ENCODE results near the gene KRT10.
A peak's percentile ranks its signal among the peaks of the same experiment; 100 is the strongest.

The KRT10 gene

GRCh38 chr17:40800381-40800780 lies 22.0 kb downstream of the KRT10 start:
- no peak for DNase-seq

DNA sequence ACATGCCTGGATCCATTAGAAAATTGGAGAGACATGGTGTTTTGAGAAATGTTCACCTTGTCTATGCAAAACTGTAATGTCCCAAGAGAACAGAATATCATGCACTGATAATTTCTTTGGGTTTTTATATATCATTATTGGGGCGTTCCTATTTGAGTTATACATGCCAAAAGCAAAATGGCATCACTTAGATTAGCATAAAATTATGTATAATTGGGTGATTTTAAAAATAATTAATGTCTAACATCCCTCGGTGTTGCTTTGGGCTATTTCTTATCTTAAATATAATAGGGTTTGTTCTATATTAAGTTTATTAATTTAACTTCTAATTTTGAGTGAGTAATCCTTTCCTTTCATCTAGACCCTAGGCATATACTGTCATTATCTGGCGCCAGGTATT lies 22.6 kb downstream of the KRT10 start, which contains the start of gene KRT28:
TSS of gene KRT28 (minus strand) at position 101 of the 400 bp plus-strand sequence. CDS start at position 35, 66 bp downstream.
- DNase-seq = no peak

DNA sequence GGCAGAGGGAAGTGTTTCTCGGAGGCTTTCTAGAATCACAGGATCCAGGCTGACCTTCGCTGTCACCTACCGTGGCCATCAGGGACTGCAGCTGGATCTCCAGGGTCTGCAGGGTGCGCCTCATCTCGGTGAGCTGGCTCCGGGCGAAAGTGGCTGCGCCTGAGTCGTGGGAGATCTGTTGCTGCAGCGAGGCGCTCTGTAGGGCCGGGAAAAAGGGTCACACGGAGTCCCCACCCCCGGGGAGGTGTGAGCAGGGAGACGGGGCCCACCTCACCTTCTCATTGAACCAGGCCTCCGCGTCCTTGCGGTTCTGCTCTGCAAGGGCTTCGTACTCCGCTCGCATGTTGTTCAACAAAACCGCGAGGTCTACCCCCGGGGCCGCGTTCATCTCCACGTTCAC lies 25.6 kb downstream of the KRT10 start:
- no peak for DNase-seq

GRCh38 chr17:40795019-40795667 lies 27.3 kb downstream of the KRT10 start:
- no peak for DNase-seq

GRCh38 chr17:40794466-40794865 lies 27.9 kb downstream of the KRT10 start:
- DNase-seq = no peak

GRCh38 chr17:40793832-40794231 lies 28.6 kb downstream of the KRT10 start:
- no peak for DNase-seq

DNA sequence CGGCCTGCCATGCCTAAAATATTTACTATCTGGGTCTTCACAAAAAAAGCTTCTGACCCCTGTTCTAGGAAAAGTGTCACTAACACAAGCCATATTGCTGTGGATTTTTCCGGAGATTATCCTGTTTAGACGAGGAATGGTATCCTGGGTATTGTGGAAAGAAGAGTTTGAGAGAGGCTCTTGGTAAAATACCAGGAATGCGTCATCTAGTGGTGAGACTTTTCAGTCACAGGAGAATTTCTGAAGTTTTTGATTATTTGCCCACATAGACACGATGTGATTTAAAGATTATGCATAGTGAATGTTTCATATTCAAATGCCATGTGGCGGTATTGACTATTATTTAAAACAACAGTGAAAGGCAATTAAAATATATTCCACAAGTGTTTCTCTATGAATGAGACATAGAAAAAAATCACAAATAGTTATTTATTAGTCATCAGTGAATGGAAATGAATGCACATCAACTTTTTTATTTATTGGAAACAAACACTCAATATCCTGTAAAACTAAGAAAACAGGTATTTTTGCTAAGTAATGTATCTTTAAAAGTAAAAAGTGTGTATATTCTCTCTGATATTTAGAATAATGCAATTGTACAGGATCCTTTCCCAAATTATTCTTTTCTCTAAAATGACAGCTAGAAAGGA lies 30.5 kb downstream of the KRT10 start:
- DNase-seq = peak; percentile 39

- no peak for DNase-seq
Measured at GRCh38 chr17:40791111-40791510, 31.3 kb downstream of the KRT10 start.

GRCh38 chr17:40782450-40782849 lies 40.0 kb downstream of the KRT10 start, which contains the start of gene KRT27:
Gene KRT27 (minus strand): TSS chr17:40782550. CDS start chr17:40782493, 57 bp downstream.
- DNase-seq = no peak

DNA sequence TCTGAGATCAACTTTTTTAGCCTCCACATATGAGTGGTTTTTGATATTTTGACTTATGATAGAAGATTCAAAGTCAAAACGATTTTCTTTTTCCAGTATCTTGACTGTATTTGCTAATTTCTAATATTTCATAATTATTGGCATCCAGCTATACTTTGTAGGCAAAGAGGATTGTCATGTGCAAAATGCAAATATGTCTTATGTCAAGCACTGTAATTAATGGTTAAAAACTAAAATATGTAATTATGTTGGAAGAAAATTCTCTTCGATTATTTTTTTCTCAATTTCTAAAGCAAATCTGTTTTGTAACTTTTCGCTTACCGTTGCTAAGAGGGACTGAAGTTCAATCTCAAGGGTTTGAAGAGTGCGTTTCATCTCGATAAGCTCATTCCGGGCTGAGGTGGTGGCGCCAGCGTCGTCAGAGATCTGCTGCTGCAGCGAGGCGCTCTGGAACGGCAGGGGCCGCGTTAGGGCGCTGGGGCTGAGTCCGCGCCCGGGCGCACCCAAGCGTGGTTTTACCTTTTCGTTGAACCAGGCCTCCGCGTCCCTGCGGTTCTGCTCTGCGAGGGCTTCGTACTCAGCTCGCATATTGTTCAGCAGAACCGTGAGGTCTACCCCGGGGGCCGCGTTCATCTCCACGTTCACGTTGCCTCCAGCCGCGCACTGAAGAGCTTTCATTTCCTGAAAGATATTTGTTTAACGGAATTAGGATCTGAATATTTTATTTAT lies 43.1 kb downstream of the KRT10 start:
- DNase-seq = peak; percentile 59

GRCh38 chr17:40778461-40778860 lies 44.0 kb downstream of the KRT10 start:
- no peak for DNase-seq

GRCh38 chr17:40777971-40778370 lies 44.4 kb downstream of the KRT10 start:
- no peak for DNase-seq

DNA sequence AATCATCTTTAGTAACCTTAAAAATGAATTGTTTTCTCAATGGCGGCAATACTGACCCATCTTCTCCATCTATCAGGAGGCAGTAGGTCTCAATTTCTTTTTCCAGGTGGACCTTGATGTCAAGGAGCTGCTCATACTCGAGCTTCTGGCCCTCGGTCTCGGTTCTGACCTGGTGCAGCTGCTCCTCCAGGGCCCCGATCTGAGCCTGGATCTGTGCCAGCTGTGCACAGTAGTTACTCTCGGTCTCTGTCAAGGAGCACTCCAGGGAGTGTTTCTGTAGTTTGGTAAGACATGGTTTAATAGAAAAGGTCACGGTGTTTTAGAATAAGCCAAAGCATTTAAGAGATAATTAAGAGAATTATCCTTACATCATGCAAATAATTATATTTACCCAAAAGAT lies 45.0 kb downstream of the KRT10 start:
- no peak for DNase-seq

- no peak for DNase-seq
Measured at GRCh38 chr17:40775945-40776344, 46.5 kb downstream of the KRT10 start.

DNA sequence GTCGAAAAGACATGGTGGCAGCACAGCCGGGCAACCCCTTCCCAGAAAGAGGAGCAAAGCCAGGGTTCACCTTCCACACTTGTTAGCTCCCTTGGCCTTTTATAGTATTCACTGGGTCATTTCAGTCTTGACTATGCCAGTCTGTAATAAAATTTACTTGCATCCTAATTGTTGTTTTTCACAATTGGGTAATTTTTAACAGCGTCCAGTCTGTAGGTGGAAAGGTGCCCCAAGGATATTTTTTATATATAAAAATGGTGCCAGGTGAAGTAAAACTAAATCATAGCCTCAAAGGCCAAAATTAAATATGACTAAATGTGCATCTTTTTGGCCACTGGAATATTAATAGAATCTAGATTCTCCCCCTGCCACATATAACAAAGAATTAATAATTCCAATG lies 50.3 kb downstream of the KRT10 start, which contains the start of gene KRT26:
TSS of gene KRT26 (minus strand) at position 101 of the 400 bp plus-strand sequence. CDS start at position 13, 88 bp downstream.
- DNase-seq = no peak

All from retina (tissue), 1 donor.